HG02623 (cell line): ENCODE results near the gene AP2S1.
A peak's percentile ranks its signal among the peaks of the same experiment; 100 is the strongest.
"Not testable (repeated sequence)": the region's sequence is repeated elsewhere in the genome, so short reads cannot be mapped to it uniquely, and the experiment has no call there.

Source experiments
- ATAC-seq: cut with Tn5 transposase; IDR thresholded peaks from one replicate; pipeline ENCODE4 v1.9.1; 2021; ENCODE audit warnings: moderate library complexity; ENCODE audit not compliant: unreplicated experiment

The AP2S1 gene

DNA sequence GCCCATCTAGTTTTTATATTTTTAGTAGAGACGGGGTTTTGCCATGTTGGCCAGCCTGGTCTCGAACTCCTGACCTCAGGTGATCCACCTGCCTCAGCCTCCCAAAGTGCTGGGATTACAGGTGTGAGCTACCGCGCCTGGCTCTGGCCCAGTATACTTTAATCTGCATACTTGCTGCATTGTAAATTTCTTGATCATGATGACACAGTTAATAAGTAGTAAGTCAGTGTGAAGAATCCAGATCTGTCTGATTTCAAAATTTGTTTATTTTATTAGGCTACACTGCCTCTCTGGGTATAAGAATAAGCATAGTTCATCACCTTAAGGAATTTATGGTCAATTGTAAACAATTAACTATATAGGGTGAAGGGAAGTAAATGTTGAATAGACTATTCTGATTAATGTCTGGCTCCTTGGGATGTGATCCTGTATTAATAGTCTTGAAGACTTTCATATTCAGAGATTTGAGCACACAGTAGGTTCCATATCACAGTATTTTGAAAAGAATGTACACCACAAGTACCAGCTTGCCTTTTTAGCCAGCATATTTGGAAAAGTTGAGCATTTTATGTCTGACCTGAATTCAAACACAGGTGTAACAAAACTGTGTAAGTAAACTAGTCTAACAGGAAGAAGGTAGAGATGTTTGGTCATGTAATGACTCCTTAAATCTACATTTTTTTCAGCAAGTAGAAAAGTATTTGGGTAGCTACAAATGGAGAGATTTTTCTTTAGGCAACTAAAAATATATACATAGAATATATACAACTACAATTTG is 17.6 kb upstream of the AP2S1 start:
- no peak for ATAC-seq

GRCh38 chr19:46867170-46867569 is 16.5 kb upstream of the AP2S1 start:
- ATAC-seq = no peak

GRCh38 chr19:46866407-46867136 is 15.9 kb upstream of the AP2S1 start:
- ATAC-seq = no peak

- ATAC-seq = no peak
Measured at GRCh38 chr19:46863818-46864629, 13.4 kb upstream of the AP2S1 start.

DNA sequence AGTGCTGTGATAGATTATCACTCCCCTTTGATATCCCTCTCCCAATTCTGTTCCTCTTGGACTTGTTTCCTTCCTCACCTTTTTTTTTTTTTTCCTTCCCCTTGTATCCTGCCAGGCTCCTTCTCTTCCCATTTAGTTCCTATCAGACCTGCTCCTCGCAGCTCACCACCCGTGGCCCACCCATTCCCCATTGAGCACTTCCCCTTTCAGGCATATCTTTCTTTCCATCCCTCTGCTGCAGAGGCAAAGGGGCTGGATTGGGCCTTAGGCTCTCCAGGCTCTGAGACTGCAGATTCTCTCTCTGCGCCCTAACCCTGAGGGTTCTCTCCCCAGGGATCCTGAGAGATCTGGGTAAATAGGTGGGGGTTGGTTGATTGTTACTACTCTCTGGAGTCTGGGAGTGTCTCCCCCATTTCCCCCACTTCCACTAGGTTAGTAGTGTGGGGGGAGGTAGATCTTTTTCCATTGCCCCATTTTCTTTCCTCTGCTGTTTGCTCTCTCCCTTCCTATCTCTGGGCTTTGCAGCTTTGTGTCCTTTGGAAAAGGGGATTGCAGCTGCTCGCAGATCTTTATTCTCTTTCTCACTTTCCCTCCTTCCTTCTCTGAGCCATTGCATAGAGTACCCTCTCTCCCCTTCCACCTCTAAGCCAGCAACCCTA is 12.5 kb upstream of the AP2S1 start:
- ATAC-seq = no peak

DNA sequence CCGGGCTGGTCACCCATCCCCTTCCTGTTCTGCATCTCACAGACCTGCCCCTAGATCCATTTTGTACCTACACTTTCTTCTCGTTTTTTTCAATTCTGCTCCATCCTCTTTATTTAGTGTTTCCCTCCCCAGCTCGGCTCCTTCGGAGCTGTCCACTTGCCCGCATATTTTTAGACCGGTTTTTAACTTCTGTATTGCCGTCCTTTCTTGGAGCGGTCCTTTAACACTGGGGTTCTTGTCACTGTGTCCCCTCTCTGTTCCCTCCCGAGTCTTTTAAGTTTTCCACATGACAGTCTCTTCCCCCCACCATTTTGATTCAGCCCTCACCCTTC is 11.8 kb upstream of the AP2S1 start:
- no peak for ATAC-seq

DNA sequence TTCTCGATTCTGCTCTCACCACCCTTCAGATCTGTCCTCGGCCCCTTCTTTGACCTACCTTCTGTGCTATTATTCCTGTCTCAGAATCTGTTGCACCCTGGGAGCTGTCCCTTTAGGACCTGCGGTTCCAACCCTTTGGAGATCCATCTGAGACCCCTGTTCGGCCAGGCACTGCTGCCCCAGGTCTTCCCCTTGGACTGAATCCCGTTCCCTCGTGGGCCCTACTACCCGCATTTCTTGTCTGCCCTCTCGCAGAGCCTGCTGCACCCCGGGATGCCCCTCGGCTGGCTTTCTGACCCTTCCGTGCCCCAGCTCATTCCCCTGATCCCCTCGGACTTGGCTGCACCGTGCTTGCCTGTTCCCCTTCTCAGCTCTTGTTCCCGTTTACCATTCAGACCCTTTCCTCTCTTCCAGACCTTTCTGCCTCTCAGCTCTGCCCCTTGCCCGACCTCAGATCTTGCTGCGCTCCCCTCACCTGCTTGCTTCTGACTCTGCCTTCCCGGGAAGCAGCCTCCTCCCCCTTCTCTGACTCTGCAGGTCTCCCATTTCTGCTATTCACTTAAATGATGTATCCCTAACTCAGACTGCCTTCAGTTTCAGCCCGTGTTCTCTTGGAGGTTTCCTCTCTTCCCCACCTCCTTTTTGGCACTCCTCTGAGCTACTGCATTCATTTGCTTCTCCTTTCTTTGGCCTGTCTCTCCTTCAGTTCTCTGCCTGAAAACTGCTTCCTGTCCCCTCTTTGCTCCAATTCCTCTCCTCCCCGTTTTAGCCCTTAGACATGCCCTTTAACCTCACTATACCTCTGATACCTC is 11.3 kb upstream of the AP2S1 start:
- ATAC-seq = no peak

DNA sequence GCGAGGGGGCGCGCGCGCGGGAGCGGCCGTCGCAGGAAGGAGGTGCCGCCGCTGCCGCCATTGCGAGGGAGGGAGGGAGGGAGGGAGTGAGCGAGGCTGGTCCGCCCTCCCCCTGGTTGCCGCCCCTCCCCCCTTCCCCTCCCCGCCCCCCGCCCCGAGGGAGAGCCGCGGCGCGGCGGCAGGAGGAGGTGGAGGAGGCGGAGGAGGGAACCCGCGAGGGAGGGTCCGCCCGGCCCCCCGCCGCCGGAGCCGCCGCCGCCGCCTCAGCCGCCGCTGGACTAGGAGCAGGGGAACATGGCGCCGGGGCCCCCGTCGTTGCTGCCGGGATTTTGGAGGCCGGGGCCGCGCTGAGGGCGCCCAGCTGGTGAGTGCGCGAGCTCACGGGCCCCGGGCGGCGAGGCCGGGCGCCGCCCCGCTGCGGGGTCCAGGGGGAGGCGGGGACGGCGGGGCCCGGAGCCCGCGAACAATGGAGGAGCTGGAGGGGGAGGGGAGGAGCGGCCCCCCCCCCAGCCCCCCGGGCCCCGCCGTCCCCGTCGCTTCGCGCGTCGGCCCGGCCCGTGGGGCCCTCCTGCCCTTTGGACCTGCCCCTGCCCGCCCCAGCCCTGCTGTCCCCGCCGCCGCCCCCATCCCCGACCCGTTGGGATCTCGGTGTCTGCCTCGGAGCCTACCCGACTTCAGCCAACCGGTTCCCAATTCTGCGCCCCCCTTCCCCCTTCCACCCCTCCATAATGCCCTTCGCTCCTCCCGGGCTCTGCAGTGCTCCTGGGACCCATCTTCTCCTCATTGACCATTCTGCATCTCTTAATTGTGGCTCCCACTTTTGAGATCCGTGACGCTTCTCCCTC is 10.4 kb upstream of the AP2S1 start, which contains the start of gene ARHGAP35:
ARHGAP35 (plus strand) TSS at position 152 of the 845 bp plus-strand sequence. CDS start 57,679 bp downstream, outside the sequence.
- peak; percentile 41 for ATAC-seq

- ATAC-seq = peak; percentile 65
Measured at GRCh38 chr19:46860125-46860845, 9.6 kb upstream of the AP2S1 start.

DNA sequence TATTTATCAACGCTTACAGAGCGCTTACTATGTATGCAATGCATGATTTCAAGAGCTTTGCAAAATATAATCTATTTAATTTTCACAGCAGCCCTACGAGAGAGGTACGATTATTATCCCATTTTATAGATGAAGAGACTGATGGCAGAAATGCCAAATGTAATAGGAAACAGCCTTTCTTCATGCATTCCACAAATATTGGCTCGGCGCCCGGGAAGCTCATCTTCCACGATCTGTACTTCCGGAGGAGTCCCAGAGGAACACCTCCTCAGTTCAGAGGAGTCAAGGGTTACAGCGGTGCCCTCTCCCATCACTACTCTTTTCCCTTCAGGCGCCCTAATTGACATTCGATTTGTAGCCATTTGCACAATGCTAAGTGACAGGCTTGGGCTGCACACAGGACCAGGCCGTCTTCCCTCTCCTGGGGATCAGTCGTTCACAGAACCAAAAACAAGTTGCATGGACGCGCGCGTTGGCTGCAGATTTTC is 9.0 kb upstream of the AP2S1 start:
- ATAC-seq = no peak

DNA sequence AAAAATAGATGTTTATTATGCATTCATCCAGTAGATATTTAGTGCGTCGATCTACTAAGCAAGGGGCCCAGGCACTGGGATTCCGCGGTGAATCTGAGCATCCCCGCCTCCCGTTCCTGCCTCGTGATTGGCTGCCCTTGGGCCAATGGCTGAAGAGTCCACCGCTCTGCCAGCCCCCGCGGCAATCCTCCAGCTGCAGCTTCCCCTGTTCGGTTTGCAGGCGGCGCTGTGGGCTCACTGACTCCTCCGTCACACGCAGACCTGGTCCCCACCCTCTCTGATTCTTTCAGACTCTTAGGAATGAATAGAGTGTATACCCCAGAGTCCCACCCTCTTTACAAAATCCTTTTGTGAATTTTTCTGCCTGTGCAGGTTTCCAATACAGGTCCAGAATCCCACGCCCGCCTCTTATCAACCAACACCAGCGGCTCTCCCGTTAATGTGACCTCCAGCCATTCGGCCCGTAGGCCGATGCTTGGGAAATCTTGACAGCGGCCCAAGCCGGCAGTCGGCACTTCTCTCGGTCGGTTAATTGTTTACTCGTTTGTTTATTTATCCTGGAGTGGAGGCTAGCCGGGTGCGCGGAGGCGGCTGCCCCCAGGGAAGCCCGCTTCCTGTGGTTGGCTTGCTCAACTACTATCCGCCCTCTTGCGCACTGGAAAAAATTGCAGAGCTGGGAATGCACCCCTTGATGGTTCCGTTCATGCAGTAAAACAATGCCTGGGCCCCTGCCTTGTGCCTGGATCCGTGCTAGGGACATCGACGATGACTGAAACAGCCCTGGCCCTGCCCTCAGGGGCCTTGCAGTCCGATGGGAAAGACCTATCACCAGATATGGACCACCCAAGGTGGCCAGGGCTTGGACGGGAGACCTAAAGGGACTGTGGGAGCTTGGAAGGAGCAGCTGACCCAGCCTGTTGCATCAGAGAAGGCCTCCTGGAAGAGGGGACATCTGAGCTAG is 5.7 kb upstream of the AP2S1 start:
- ATAC-seq = peak; percentile 32

- ATAC-seq = not testable (repeated sequence)
Measured at GRCh38 chr19:46854698-46855097, 4.1 kb upstream of the AP2S1 start.

DNA sequence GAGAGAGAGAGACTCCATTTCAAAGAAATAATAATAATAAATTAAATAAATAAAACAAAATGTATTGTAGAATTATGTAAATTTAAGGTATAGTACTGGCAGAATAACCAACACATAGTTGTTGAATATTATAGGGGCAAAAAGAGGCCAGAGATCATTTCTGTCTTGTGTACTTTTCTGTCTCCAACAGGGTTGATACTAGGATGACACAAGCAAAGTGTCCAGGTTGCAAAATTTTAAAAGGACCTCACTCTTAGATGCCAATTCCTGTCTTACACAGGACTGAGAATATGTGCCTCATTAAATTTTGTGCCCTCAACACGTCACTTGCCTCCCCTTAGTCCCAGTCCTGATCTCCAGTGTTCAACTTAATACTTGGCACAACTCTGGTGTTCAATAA is 2.2 kb upstream of the AP2S1 start:
- ATAC-seq = no peak

GRCh38 chr19:46849610-46850009 is 1.0 kb downstream of the AP2S1 start:
- no peak for ATAC-seq

DNA sequence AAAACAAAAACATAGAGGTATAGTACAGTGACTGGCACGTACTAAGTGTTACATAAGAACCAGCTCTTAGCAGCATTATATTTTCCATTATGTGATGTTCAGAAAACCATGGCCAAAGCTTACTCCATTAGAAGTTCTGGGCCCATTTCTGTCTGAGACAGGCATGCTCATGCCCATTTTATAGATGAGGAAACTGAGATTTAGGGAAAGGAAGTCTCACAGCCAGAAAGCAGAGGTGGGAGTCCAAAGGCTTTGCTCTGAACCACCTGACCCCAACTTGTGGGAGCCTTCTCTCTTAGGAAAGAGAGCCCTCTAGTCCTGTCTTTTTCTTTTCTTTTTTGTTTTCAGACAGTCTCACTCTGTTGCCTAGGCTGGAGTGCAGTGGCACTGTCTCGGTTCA is 2.3 kb downstream of the AP2S1 start:
- no peak for ATAC-seq

DNA sequence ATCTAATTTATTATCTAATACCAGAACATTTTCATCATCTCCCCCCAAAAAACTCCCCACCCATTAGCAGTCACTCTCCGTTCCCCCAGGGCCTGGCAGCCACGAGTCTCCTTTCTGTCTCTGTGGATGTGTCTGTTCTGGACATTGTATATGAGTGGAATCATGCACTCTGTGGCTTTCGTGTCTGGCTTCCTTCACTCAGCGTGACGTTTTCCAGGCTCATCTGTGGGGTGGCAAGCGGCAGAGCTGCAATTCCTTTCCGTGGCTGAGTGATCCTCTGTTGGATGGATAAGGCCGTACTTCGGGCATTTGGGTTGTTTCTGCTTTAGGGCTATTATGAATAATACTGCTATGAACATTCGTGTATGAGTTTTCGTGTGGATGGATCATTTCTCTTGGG is 3.1 kb downstream of the AP2S1 start:
- ATAC-seq = no peak

GRCh38 chr19:46845959-46846459 is 4.6 kb downstream of the AP2S1 start:
- ATAC-seq = no peak
